GM18505 (cell line): ENCODE results near the gene RIPOR2.
A peak's percentile ranks its signal among the peaks of the same experiment; 100 is the strongest.
"Not testable (repeated sequence)": the region's sequence is repeated elsewhere in the genome, so short reads cannot be mapped to it uniquely, and the experiment has no call there.

ENCODE experiments used
- ATAC-seq: cut with Tn5 transposase; IDR thresholded peaks from one replicate; pipeline ENCODE4 v1.9.1; 2021; ENCODE audit not compliant: unreplicated experiment
- POLR2A ChIP-seq: IDR thresholded peaks from 4 replicates; pipeline ENCODE4 v1.6.1; 2011; ENCODE audit warnings: borderline replicate concordance; ENCODE audit not compliant: insufficient read depth, insufficient read length; ENCODE audit errors: extremely low read depth

RIPOR2 gene

GRCh38 chr6:24778878-24779277 lies 156.9 kb downstream of the RIPOR2 start:
- no peak for TF ChIP-seq POLR2A
- ATAC-seq, result no peak

- no peak for ATAC-seq
- TF ChIP-seq POLR2A, result no peak
These were observed 157.6 kb downstream of the RIPOR2 start for GRCh38 chr6:24778121-24778520.

- no peak for ATAC-seq
- TF ChIP-seq POLR2A, result no peak
These were observed 158.5 kb downstream of the RIPOR2 start for GRCh38 chr6:24777227-24777626.

GRCh38 chr6:24775520-24776058 lies 160.2 kb downstream of the RIPOR2 start:
- no peak for TF ChIP-seq POLR2A
- ATAC-seq, result peak; percentile 2

GRCh38 chr6:24774696-24775519 lies 160.9 kb downstream of the RIPOR2 start, which contains the start of gene GMNN:
Gene GMNN (plus strand): TSS chr6:24774937. CDS start chr6:24777247, 2,310 bp downstream.
- peak; percentile 87 for TF ChIP-seq POLR2A
- peak; percentile 87 for ATAC-seq

DNA sequence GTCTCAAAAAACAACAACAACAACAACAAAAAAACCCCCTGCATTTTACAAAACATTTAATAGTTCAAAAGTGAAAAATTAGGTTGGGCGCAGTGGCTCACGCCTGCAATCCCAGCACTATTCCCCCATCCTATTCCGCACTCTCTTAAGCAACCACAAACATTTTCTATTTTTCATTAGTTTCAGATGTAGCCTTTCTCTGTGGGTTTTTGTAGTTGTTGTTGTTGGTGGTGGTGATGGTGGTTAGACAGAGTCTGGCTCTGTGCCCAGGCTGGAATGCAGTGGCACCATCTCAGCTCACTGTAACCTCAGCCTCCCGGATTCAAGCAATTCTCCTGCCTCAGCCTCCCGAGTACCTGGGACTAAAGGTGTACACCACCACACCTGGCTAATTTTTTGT lies 167.4 kb downstream of the RIPOR2 start:
- no peak for ATAC-seq
- TF ChIP-seq POLR2A, result no peak

DNA sequence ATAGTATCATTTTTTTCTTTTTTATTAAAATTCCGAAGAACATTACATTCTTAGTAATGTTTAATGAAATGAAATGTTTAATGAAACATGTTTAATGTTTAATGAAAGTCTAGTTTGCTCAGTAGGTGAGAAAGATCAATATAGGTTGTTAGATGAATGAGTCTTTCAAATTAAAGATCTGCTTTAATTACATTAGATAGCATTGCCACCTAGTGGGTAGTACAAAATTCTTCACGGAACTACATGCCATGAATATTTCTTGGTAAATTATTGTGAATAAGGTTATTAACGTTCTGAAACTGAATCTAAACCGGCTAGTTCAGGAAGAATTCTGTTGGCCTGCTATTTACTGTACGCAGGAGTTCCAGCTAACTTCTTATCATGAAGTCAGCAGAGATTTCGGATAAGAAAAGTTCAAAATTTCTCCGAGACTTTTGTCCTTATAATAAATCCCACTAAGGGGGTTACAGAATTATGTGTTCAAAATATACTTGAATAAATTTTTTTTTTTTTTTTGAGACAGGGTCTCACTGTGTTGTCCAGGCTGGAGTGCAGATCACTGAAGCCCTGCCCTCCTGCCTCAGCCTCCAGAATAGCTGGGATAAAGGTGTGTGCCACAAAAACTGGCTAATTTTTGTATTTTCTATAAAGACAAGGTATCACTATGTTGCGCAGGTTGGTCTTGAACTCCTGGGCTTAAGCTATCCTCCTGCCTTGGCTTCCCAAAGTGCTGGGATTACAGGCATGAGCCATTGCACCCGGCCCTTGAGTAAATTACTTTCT lies 168.9 kb downstream of the RIPOR2 start:
- ATAC-seq, result no peak
- no peak for TF ChIP-seq POLR2A

- not testable (repeated sequence) for ATAC-seq
These were observed 169.8 kb downstream of the RIPOR2 start for GRCh38 chr6:24765968-24766367.

DNA sequence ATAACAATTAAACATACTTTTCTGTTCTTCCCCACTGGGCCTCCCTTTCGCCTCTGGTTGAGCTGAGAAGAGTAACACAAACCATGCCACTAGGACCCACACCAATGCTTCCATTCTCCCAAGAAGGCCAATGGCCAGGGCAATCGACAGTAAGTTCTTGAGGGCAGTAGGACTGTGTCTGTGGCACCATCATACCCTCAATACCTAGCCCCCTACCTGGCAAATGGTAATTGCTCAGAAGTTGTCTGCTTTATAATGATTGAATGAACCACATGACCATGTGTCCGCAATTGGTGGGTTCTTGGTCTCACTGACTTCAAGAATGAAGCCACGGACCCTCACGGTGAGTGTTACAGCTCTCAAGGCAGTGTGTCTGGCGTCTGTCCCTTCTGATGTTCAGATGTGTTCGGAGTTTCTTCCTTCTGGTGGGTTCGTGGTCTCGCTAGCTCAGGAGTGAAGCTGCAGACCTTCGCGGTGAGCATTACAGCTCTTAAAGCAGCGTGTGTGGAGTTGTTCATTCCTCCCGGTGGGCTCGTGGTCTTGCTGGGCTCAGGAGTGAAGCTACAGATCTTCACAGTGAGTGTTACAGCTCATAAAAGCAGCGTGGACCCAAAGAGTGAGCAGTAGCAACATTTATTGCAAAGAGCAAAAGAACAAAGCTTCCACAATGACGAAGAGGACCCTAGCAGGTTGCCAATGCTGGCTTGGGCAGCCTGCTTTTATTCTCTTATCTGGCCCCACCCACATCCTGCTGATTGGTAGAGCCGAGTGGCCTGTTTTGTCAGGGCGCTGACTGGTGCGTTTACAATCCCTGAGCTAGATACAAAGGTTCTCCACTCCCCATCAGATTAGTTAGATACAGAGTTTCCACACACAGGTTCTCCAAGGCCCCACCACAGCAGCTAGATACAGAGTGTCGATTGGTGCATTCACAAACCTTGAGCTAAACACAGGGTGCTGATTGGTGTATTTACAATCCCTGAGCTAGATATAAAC lies 170.6 kb downstream of the RIPOR2 start:
- ATAC-seq, result not testable (repeated sequence)

GRCh38 chr6:24763578-24763977 lies 172.2 kb downstream of the RIPOR2 start:
- no peak for ATAC-seq
- TF ChIP-seq POLR2A, result no peak

DNA sequence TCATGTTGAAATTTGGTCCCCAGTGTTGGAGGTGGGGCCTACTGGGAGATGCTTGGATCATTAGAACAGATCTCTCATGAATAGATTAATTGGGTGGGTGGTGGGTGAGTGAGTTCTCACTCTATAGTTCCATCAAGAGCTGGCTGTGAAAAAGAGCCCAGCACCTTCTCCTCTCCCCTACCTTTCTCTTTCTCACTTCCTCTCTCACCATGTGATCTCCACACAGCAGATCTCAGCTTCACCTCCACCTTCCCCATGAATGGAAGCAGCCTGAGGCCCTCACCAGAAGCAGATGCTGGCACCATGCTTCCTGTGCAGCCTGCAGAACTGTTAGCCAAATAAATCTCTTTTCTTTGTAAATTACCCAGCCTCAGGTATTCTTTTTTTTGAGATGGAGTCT lies 173.9 kb downstream of the RIPOR2 start:
- no peak for TF ChIP-seq POLR2A
- no peak for ATAC-seq

DNA sequence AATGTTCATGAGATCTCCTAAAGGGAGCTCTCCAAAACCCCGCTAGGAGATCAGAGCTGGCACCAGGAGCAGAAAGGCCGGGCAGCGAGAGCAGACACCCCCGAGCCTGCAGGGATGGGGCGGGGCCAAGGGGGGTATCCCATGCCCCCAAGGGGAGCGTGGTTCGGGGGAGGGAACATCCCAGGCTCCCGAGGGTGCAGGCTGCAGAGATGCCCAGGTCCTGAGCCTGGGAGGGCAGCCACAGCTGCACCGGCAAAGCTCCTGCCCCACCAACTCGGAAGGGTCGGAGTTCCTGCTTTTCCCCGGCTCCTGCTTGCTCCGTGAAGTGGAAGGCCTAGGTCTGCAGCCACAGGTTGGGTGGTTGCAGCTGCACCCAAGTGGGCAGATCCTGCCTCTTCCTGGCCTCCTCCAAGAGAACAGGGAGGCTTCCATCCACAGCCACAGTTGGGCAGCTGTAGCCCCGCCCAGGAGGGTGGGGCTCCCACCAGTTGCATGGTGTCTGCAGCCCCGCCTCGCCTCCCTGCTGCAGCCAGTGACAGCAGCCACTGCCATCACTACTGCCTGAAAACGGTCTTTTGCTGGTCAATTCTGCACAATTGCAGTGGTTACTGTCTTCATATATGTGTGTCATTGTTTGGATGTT lies 174.4 kb downstream of the RIPOR2 start:
- ATAC-seq, result no peak
- TF ChIP-seq POLR2A, result no peak
